Measurements from ENCODE around the gene DNAI2.

The DNAI2 gene, protein sequence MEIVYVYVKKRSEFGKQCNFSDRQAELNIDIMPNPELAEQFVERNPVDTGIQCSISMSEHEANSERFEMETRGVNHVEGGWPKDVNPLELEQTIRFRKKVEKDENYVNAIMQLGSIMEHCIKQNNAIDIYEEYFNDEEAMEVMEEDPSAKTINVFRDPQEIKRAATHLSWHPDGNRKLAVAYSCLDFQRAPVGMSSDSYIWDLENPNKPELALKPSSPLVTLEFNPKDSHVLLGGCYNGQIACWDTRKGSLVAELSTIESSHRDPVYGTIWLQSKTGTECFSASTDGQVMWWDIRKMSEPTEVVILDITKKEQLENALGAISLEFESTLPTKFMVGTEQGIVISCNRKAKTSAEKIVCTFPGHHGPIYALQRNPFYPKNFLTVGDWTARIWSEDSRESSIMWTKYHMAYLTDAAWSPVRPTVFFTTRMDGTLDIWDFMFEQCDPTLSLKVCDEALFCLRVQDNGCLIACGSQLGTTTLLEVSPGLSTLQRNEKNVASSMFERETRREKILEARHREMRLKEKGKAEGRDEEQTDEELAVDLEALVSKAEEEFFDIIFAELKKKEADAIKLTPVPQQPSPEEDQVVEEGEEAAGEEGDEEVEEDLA

DNA sequence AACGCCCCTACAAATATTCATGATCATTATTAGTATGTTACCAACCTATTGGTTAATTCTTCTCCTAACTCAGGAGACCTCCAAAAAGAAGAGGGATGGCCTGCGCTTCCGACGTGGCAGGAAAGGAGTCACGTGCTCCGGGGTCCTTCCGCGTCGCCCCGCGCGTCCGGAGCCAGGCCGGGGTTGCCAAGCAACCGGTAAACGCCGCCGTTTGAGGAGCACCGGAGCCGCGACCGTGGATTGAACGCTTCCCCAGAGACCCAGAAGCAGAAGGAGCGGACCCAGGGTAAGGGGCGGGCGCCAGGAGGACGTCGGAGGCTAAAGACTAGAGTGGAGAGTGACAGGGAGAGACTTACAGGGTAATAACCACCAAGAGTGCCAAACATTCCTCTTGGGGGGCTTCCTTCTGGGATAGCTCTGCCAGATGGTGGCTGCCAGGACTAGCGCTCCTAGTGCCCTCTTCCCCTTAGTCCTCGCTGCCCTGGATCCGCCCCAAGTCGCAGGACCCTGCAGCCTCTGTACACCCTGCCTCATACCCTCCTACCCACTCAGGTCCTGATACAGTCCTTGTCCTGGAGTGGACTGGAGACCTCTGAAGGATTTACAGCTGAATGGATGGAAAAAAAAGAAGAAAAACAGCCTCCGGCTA, at the start of gene DNAI2:
Gene DNAI2 (plus strand): TSS at position 175 of the 649 bp plus-strand sequence. CDS start 7,584 bp downstream, outside the sequence.
- DNase-seq (ENCODE audit: low spot score), result no peak

DNA sequence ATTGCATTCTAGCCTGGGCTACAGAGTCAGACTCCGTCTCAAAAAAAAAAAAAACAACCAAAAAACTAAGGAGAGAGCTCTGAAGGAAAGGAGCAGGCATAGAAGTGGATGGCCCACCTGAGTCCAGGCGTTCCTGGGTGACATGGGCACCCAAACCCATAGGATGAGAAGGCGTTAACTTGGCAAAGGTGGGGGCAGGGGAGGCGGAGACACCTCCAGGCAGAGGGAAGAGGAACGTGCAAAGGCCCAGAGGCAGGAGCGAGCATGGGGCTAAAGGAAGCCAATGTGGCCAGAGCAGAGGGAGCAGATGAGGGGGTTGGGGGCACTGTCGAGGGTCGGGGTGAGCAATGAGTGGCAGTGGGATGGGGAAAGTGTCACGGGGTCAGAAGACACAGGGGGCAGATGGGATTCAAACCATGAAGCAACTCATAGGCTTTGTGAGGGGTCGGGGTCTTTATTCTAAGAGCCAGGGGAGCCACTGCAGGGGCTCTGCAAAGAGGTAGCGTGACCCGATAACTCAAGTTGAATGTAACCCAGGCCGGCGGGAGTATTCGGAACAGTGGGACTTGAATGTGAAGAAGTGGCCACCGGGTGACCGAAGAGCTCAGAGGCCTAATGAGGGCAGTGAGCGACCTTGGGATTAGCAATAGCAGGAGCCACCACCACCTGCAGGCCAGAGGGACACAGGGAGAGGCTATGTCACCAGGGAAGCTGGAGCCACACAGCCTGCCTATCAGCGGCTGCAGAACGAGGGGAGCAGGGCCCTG, 48.9 kb upstream of the DNAI2 start:
- no peak for DNase-seq (ENCODE audit: low spot score)

DNA sequence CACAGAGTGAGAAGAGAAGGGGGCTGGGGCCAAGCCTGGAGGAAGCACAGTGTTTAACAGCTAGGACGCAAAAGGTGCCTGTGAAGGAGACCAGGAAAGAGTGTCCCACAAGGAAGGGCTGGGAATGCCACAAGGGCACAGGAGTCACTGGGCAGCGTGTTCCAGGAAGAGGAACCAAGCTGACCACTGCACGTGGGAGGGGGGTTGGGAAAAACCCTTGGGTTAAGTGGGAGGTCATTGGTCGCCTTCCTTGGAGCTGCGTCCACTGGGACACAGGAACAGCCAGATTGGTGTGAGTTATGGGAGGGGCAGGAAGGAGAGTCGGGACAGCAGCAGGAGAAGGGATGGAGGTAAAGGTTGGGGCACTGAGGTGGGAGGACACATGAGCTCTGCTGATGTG, 47.8 kb upstream of the DNAI2 start:
- no peak for DNase-seq (ENCODE audit: low spot score)

DNA sequence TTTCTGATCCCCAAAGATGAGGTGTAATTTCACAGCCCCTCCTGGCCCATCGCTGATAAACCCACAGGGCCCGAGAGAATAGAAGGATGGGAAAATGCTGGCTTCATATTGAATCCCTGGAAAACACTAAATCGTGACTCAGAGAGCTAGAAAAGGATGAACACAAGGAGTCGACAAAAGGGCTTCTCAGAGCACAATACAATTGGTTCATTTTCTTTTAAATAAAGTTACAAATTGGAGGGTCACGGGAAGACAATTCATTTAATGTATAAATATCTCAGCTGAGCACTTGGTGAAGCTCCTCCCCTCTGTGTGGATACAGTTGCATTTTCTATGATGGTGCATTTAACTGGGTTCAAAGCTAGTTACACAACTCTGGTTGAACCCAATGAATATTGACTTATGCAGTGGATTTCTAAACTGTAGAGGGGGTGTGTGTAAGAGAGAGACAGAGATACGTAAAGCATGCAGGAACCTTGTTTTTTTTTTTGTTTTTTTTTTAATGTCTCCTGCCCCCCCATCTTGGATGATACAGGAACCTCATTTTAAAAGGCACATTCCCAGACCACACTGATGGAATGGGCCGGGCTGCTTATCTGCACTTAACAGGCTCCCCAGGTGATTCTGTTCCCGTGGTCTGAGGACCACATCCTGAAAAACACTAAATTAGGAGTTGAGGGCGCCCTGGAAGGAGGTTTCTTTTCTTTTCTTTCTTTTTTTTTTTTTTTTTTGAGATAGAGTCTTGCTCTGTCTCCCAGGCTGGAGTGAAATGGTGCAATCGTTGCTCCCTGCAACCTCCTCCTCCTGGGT, 46.6 kb upstream of the DNAI2 start:
- DNase-seq (ENCODE audit: low spot score), result no peak

DNA sequence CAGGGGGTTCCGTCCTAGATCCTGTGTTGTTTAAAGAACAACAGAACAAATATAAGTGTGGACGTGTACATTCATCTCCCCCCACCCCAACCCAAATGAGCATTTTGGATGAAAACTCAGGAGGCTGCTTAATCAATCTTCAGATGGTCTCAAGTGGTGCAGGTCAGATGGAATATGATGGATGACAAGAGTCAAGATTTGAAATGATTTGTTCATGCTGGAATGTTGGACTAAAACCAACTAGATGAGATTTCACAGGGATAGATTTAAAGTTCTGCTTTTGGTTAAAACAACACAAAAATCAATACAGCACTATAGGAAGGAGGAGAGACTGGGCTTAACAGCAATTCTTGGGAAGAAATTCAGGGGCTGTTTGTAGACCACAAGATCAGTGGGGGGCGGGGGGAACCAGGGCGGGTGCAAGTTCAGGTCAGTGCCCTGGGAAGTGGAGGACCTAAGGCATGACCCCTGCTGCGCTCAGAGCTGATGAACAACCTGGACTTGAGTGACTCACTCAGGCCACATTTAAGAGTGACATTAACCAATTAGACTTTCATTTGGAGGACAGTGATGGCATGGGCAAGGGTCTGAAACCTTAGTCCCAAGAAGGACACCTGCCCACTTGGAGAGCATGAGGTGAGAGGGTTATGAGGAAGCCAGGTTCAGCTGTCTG, 45.6 kb upstream of the DNAI2 start:
- no peak for DNase-seq (ENCODE audit: low spot score)

DNA sequence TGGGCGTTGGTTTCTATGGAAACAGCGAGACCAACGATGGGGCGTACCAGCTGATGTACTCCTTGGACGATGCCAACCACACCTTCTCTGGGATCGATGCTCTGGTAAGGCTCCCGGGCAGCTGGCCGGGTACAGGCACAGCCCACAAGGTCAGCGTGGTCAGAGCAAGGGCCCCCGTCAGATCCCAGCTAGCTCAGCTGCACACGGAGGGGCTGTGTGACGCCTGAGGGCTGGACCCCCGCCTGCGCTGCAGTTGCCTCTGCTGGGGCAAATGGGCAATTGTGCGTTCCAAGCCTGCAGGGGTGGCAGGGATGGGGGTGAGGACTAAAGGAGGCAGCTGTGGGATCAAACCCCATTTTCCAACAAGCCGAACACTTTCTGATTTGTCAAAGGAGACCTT, 43.1 kb upstream of the DNAI2 start:
- DNase-seq (ENCODE audit: low spot score), result no peak

DNA sequence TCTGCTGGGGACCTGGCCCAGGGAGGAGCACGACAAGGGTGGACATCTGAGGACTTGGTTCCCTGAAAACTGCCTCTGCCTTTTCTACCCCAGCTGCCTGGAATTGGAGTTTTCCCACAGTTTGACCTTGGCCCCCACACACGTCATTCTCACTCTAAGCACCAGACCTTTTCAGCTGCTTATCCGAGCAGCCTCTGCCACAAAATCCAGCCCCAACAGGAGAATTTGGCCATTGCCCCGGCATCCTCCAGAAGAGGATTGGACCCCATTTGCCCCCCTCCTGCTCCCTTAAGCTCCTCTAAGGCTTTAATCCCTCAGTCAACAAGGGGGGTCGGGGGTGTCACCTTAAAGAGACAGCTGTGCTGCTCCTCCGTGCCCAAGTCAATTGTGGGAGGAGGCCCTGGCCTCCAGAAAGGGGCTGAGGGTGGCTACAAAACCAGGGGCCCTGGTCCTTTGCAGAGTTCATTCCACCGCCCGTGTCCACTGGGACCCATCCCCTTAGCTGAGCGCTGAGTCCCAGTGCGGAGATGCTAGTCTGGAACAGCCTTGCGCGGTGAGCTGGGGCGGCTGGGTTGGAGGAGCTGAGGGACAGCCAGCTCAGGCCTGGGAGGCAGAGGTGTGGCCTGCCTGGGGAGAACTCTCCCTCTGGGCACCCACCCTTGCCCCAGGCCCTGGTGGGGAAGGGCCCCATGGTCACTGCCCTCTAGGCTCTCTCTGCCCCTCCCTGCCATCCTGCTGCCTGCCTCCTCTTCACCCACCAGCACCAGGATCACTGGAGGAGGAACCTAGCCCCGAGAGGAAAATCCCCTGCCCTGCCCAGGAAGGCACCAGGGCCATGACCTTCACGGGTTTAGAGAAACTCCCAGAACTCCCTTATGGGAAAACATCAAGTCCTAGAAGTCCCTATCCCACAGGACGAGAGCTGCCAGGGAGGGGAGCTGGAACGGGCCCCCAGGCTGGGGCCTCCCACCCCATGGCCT, 41.8 kb upstream of the DNAI2 start:
- no peak for DNase-seq (ENCODE audit: low spot score)

DNA sequence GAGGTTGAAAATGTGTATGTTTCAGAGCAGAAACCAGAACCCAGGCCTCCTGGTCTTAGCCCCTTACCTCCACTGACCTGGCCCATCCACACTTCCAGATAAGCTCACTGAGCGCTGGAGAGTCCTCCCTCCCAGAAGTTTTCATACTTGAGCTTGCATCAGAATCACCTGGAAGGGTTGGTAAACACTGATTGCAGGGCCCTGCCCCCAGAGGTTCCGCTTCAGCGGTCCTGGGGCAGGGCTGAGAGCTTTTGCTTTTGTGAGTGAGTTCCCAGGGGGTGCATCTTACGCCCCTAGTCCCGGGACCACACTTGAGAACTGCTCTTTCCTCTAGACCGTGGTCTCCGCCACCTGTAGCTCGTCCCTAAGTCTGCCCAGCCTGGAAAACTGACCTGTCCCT, 40.1 kb upstream of the DNAI2 start:
- DNase-seq (ENCODE audit: low spot score), result no peak

DNA sequence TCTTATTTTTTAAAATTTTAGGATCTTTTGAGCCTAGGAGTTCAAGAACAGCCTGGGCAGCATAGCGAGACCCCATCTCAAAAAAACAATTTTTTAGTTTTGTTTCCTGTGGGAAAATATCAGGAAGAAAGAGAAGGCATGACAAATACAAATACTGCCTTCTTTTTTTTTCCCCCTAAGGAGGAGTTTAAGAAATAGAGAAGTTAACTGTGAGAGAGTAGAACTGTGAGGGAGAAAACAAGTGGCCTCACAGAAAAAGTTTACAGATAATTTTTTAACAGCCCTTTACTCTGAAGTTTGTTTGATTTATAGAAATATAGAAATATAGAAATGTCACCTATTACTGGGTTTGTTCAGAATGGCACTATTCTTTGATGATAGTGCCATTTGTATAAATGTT, 39.5 kb upstream of the DNAI2 start:
- no peak for DNase-seq (ENCODE audit: low spot score)

DNA sequence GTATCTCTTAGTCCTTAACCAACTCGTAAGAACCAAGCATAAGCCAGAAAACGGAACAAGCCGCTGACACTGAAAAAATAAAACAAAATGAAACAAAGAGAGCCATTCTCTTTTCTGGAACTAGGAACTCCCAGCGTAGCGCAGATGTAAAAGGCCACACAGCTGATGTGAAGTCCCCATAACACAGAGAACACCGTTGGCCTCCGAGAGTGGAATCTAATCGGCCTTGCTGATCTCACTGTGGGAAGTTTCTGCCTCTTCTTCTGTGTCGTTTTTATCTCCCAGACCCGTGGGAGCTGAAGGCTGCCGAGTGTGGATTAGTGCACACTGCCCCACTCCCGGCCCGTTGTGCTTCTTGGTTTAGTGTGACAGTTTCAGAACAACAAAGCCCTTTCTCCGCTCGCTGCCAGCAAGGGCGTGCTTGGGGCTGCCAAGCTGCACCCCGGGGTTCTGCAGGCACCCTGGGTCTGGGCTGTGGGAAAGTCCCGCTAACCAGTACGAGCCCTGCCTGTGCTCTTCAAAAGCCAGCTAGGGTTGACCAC, 38.9 kb upstream of the DNAI2 start:
- no peak for DNase-seq (ENCODE audit: low spot score)

DNA sequence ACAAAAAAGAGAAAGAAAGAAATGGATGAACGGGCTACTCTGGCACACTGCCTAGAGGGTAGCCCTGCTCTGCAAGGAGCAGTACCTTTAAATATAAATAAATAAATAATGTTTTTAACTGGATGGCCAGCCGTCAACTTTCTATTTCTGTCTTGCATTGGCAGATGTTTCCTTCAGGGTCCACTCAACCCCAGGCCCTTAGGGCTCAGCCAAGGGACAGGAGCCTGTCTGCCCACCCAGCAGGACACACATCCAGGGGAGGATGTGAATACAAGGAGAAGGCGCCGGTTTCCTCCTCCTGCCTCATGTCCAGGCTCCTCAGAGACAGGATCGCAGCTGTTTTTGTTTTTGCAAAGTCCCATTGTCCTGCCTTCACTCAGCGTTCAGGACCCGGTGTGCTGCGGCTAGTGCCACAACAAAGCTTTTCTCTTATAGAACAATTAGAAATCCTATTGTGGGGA, 38.1 kb upstream of the DNAI2 start:
- no peak for DNase-seq (ENCODE audit: low spot score)

DNA sequence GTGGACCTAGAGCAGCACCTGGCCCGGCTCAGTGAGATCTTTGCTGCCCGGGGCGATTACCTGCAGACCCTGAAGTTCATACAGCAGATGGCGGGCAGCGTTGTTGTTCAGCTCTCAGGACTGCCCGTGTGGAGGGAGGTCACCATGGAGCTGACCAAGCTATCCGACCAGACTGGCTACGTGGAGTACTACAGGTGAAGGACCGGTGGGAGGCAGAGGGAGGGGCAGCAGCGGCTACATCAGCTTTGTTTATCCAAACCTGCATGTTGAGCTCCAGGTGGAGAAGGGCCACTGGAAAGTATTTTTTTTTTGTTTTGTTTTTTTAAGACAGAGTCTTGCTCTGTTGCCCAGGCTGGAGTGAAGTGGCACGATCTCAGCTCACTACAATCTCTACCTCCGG, 36.7 kb upstream of the DNAI2 start:
- no peak for DNase-seq (ENCODE audit: low spot score)

DNA sequence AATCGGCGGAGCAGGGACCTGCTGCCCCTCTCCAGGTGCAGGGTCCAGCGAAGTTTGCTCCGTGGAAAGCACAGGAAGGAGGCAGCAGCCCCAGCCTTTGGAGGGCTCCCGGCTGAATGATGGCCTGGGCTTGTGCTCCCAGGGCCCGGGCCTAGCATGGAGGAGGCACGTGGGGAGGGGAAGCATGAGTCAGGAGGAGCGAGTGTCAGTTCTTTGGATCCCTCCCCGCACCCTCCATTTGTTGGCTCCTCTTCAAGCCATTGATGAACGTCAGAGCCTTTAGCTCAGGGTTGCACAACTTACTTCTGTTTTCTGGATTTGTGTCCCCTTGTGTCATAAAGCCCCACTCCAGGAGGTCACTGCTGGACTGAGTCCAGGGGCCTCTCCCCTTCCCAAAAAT, 34.9 kb upstream of the DNAI2 start:
- DNase-seq (ENCODE audit: low spot score), result no peak

DNA sequence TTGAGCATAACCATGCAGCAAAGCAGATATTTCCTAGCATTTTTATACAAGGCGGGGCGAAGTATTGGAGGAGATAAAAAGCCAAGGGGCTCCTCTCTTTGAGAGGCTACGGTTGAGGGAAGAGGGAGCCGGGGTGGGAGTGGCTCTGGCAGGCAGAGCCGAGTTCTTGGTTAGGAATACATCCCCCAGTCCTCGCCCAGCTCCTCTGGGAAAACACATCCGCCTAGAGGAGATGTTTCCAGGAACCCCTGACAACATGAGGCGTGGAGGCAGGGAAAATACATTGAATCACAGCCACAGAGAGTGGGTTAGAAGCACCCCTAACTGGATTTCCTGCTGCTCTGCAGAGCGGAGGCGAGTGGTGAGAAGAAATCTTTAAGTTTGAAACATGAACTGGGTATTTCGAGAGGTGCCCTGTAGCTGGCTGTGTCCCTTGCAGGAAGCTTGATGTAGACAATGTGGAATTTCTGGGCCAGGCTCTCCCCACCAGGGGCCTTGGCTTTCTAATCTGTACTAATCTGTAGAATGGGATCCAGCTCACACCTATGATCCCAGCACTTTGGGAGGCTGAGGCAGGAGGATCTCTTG, 33.3 kb upstream of the DNAI2 start:
- DNase-seq (ENCODE audit: low spot score), result no peak

DNA sequence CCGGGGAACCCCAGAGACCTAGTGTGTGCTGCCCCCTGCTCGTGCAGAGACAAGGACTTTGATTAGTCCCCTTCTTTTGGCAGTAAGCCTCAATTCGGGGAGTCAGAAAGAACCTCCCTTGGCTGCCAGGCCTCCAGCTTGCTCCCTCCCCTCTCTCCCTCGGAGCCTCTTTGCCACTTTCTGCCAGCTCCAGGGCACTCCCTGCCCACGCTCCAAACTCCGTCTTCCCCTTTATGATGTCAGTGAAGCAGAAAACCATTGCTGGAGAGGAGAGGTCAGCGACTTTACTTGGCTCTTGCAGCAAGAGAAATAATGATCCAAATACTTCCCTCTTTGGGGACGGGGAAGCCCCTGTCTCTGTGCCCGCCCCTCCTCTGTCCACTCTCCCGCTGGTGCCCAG, 32.6 kb upstream of the DNAI2 start:
- DNase-seq (ENCODE audit: low spot score), result no peak

DNA sequence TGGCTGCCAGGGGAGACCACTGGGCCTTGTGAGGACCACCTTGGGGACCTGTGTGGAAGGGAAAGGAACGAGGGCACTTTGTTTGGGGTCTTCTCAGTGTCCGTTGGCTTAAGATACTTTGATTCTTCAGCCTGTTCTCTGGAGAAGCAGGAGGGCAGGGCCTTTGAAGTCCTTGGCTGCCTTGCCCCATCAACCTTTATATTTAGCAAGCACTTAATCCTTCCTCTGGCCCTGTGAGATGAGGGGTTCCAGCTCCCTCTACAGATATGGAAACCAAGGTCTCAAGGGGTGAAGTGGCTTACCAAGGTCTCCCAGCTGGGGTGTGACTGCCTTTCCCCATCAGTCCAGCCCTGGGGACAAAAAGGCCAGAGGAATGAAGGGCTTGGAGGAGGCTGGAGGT, 32.2 kb upstream of the DNAI2 start:
- no peak for DNase-seq (ENCODE audit: low spot score)

DNA sequence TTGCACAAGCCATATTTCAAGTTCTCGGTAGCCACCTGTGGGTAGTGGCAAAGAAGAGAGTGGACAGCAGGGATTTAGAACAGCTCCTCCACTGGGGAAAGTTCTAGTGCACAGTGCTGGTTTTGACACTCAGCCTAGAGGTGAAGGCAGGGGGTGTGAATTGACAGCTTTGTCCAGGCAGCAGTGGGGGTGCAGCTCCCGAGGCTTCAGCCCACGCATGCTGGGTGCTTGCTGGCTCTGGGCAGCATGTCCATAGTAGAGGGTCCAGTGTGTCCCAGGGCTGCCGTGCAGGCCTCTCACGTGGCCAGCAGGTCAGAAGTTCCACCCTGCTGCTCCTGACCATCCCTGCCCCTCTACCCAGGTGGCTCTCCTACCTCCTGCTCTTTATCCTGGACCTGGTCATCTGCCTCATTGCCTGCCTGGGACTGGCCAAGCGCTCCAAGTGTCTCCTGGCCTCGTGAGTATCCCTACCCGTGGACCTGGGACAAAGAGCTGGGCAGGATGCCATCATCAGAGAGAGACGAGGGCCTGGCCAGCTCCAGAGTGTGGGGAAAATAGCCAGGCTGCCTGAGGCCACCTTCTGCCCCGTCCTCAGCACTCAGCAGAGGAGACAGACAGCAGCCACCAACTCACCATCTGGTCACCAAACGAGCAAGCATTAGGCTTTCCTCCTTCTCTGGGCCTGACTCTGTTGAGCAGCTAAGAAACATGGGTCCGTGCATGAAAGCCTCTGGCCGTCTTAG, 30.9 kb upstream of the DNAI2 start:
- DNase-seq (ENCODE audit: low spot score), result no peak

DNA sequence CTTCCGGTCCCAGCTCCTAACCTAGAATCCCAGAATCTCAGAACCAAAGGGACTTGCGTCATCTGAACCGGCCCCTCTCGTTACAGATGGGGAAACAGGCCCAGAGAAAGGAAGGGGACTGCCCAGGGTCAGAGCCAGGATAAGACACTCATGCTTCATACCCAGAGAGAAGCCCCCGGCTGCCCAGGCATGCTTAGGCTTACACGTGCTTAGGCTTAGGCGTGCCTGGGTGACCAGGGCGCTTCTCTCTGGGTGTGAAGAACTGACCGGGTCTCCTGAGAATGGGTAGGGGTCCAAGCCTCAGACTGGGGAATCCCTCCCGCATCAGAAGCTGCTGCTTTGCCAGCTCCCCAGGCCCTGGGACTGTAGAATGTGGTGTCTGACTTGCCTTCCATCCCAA, 29.9 kb upstream of the DNAI2 start:
- DNase-seq (ENCODE audit: low spot score), result no peak

All from LoVo (cell line).